Hepatocyte (in vitro differentiated cells): ENCODE measurements around the gene RNF125. TPM values are rescaled to one million over a fixed set of nuclear protein-coding genes. Genes with fewer than 3 reads are reported as not detected.
"Not testable (repeated sequence)": the region's sequence is repeated elsewhere in the genome, so short reads cannot be mapped to it uniquely, and the experiment has no call there.

ENCODE experiments used
- DNase-seq: peaks from one replicate; pipeline ENCODE4 v3.0.0-alpha.2; 2016; ENCODE audit warnings: low spot score
- H2AFZ ChIP-seq: fragments of 200-600 bp; sonication (generic); 2 replicates; pipeline ENCODE4 v1.6.0; 2016; ENCODE audit warnings: antibody characterized with exemption, mild to moderate bottlenecking
- H3K27ac ChIP-seq: fragments of 200-600 bp; sonication (generic); 2 replicates; pipeline ENCODE4 v1.5.1; 2016; ENCODE audit warnings: mild to moderate bottlenecking
- H3K27me3 ChIP-seq: fragments of 200-600 bp; sonication (generic); 2 replicates; pipeline ENCODE4 v1.6.1; 2016
- H3K36me3 ChIP-seq: fragments of 200-600 bp; sonication (generic); replicated peaks from 2 replicates; pipeline ENCODE4 v1.5.1; 2016; ENCODE audit warnings: low read depth; ENCODE audit not compliant: insufficient read depth
- H3K4me1 ChIP-seq: fragments of 200-600 bp; sonication (generic); 2 replicates; pipeline ENCODE4 v1.5.1; 2016; ENCODE audit warnings: mild to moderate bottlenecking, moderate library complexity; ENCODE audit not compliant: insufficient read depth
- H3K4me2 ChIP-seq: fragments of 200-600 bp; sonication (generic); 2 replicates; pipeline ENCODE4 v1.6.0; 2016
- H3K4me3 ChIP-seq: fragments of 200-600 bp; sonication (generic); 2 replicates; pipeline ENCODE4 v1.5.1; 2016; ENCODE audit warnings: mild to moderate bottlenecking
- H3K79me2 ChIP-seq: fragments of 200-600 bp; sonication (generic); 2 replicates; pipeline ENCODE4 v1.6.0; 2017; ENCODE audit warnings: mild to moderate bottlenecking
- H3K9me2 ChIP-seq: fragments of 200-600 bp; sonication (generic); replicated peaks from 2 replicates; pipeline ENCODE4 v1.6.0; 2017; ENCODE audit warnings: mild to moderate bottlenecking; ENCODE audit not compliant: insufficient read depth
- H3K9me3 ChIP-seq: fragments of 200-600 bp; sonication (generic); 2 replicates; pipeline ENCODE4 v1.5.1; 2016; ENCODE audit warnings: low read depth, mild to moderate bottlenecking
- H4K20me1 ChIP-seq: fragments of 200-600 bp; sonication (generic); 2 replicates; pipeline ENCODE4 v1.6.0; 2016; ENCODE audit warnings: mild to moderate bottlenecking; ENCODE audit not compliant: insufficient read depth, poor library complexity, severe bottlenecking
- EZH2 ChIP-seq: fragments of 200-600 bp; sonication (generic); IDR thresholded peaks from 2 replicates; pipeline ENCODE4 v1.6.1; 2016; ENCODE audit warnings: antibody characterized with exemption, mild to moderate bottlenecking, borderline replicate concordance
- EZH2phosphoT487 ChIP-seq: fragments of 200-600 bp; sonication (generic); IDR thresholded peaks from one replicate; pipeline ENCODE4 v1.6.1; 2018; ENCODE audit warnings: antibody characterized with exemption, mild to moderate bottlenecking, low read depth, moderate library complexity; ENCODE audit not compliant: unreplicated experiment, severe bottlenecking
- WGBS: methylation state at CpG from one replicate; pipeline ENCODE4 v1.1.6; 2016; ENCODE audit warnings: low lambda C conversion rate; ENCODE audit errors: missing lambda C conversion rate; 5-methylcytosine and 5-hydroxymethylcytosine counted together
- polyA plus RNA-seq: library from polyadenylated mRNA; unstranded; fragments of >200 nt; fragmentation: Nextera tagmentation; extraction: Ambion mirVana; gene quantifications from 2 replicates; pipeline ENCODE4 v1.2.1, GENCODE V29; 2016
- total RNA-seq: library from RNA; depleted of rRNA; stranded (reverse); fragments of >200 nt; gene quantifications from 2 replicates; pipeline ENCODE4 v1.2.3, GENCODE V29; 2014
- TF ChIP-seq, protein P1 (sequence below): fragments of 200-600 bp; sonication (generic); IDR thresholded peaks from 2 replicates; pipeline ENCODE4 v1.5.1; 2016; ENCODE audit warnings: antibody characterized with exemption, mild to moderate bottlenecking; ENCODE audit not compliant: poor library complexity

Gene RNF125
- total and polyA plus RNA-seq, 2 experiments from 2014 or later, result 0.64 to 1.1 TPM

DNA sequence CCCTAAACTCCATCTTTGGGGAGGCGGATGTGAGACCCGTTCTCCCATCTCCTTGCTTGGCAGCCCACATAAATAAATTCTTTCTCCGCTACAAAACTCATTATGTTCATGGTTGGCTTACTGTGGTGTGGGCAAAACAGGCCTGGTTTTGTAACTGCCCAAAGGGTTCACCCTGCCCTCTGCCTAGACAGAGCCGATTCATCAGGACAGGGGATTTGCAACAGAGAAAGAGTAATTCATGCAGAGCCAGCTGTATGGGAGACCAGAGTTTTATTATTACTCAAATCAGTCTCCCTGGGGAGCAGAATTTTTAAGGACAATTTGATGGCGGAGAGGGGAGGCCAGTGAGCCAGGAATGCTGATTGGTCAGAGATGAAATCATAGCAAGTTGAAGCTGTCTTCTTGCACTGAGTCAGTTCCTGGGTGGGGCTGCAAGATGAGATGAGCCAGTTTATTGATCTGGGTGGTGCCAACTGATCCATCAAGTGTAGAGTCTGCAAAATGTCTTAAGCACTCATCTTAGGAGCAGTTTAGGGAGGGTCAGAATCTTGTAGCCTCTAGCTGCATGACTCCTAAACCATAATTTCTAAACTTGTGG, 8.4 kb upstream of the RNF125 start:
- no peak overlapping the region for H2AFZ ChIP-seq
- no peak for DNase-seq
- TF ChIP-seq EZH2phosphoT487 (no peak), EZH2 (no peak)
- TF ChIP-seq, protein P1, sequence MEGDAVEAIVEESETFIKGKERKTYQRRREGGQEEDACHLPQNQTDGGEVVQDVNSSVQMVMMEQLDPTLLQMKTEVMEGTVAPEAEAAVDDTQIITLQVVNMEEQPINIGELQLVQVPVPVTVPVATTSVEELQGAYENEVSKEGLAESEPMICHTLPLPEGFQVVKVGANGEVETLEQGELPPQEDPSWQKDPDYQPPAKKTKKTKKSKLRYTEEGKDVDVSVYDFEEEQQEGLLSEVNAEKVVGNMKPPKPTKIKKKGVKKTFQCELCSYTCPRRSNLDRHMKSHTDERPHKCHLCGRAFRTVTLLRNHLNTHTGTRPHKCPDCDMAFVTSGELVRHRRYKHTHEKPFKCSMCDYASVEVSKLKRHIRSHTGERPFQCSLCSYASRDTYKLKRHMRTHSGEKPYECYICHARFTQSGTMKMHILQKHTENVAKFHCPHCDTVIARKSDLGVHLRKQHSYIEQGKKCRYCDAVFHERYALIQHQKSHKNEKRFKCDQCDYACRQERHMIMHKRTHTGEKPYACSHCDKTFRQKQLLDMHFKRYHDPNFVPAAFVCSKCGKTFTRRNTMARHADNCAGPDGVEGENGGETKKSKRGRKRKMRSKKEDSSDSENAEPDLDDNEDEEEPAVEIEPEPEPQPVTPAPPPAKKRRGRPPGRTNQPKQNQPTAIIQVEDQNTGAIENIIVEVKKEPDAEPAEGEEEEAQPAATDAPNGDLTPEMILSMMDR, result no peak
- H3K9me2 ChIP-seq, result no peaks in the 10 kb centered on the region
- no peaks in the 10 kb centered on the region for H4K20me1 ChIP-seq
- no peaks in the 10 kb centered on the region for H3K27me3 ChIP-seq
- H3K4me1 ChIP-seq, result no peaks in the 10 kb centered on the region
- WGBS, result 90% methylated on average over 5 of the region's 5 CpGs
- H3K27ac ChIP-seq, result no peak overlapping the region
- no peak overlapping the region for H3K4me3 ChIP-seq
- H3K79me2 ChIP-seq, result no peaks in the 10 kb centered on the region
- H3K9me3 ChIP-seq, result no peaks in the 10 kb centered on the region
- H3K4me2 ChIP-seq, result no peak overlapping the region
- no peaks in the 10 kb centered on the region for H3K36me3 ChIP-seq

DNA sequence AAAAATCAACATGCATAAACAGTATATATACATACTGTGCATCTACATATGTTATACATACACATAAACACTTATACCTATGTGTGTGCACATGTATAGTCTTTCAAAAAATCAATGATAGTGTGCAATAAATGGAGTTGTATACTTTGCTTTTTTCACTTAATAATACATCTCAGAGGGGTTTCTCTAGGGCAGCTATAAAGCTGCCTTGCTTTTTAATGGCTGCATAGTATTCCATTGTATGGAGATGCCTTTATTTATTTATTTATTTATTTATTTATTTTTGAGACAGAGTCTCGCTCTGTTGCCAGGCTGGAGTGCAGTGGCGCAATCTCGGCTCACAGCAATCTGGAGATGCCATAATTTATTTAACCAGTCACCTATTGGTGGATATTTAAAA, 7.4 kb upstream of the RNF125 start:
- Histone ChIP-seq H4K20me1 (no peaks in the 10 kb centered on the region), H3K36me3 (no peaks in the 10 kb centered on the region), H3K27ac (no peak overlapping the region), H3K4me2 (no peak overlapping the region), H2AFZ (no peak overlapping the region), H3K79me2 (no peaks in the 10 kb centered on the region), H3K27me3 (peaks cover 3% of the 10 kb centered on the region), H3K9me2 (no peaks in the 10 kb centered on the region), H3K4me1 (no peaks in the 10 kb centered on the region), H3K4me3 (no peak overlapping the region), H3K9me3 (no peaks in the 10 kb centered on the region)
- no peak for DNase-seq
- TF ChIP-seq, protein P1, result no peak
- no peak for TF ChIP-seq EZH2
- TF ChIP-seq EZH2phosphoT487, result no peak
- whole genome bisulfite sequencing, result 94% methylated on average over 3 of the region's 3 CpGs

DNA sequence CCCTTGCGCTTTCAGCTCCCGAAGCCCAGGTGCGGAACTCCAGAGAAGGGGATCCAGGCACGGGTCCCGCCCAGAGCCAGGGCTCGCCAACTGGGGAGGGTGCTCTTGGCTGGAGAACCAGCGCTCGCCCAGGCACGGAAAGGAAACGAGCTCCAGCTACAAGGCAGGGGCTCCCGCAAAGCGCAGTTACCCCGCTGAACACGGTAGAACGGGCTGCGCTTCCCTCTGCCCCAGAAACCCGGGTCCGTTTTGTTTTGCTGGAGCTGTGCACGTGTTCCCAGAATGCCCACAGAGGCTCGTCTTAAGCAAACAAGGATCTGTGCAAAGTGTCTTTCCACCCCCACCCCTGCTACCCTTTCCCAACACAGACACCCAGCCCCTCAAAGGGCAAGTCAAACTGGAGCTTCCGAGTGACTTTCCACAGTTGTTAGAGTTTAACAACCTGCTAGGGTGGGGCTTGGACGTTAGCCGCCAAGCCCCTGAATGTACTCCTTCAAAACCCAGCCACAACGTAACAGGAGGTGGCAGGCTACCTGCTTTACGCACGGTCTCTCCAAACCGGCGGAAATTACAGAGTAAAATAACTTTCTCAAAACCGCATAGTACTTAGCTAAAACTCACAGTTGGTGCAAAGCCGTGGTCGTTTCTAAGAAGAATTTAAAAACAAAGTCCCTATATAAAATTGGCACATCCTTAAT, 775 bp downstream of the RNF125 start:
- peak; percentile 42 for DNase-seq
- Histone ChIP-seq H4K20me1 (no peaks in the 10 kb centered on the region), H3K36me3 (no peaks in the 10 kb centered on the region), H2AFZ (peak overlapping the region; percentile 92), H3K27ac (no peak overlapping the region), H3K4me3 (peak overlapping the region; percentile 57), H3K9me2 (no peaks in the 10 kb centered on the region), H3K27me3 (peaks cover 3% of the 10 kb centered on the region), H3K9me3 (no peaks in the 10 kb centered on the region), H3K79me2 (no peaks in the 10 kb centered on the region), H3K4me2 (peak overlapping the region; percentile 99), H3K4me1 (peaks cover 21% of the 10 kb centered on the region)
- TF ChIP-seq, protein P1, result no peak
- TF ChIP-seq EZH2 (no peak), EZH2phosphoT487 (no peak)
- WGBS, result 3% methylated on average over 31 of the region's 31 CpGs

DNA sequence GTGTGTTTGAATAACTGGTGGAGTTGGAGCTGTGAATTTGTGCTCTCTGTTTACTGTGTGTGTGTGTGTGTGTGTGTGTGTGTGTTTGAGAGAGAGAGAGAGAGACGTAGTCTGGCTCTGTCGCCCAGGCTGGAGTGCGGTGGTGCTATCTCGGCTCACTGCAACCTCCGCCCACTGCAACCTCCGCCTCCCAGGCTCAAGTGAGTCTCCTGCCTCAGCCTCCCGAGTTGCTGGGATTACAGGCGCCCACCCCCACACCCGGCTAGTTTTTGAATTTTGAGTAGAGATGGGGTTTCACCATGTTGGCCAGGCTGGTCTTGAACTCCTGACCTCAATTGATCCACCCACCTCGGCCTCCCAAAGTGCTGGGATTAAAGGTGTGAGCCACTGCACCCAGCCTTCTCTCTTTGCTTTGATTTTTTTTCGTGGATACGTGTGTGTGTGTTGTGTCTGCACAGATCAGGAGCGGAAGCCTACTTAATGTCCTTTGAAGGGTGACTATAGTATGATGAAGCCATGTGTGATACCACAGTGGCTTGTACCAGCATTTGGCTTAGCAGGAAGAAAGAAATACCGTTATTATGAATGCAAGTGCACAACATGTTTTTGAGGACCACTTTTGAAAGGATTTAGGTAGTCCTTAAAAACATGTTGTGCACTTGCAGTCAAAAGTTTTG, 1.5 kb downstream of the RNF125 start:
- not testable (repeated sequence) for H3K27me3 ChIP-seq, H3K9me3 ChIP-seq, H3K79me2 ChIP-seq, H4K20me1 ChIP-seq, H3K27ac ChIP-seq, H3K9me2 ChIP-seq, H3K36me3 ChIP-seq, H3K4me3 ChIP-seq
- peak; percentile 11 for DNase-seq
- peak overlapping the region; percentile 99 for H3K4me2 ChIP-seq
- peaks cover 21% of the 10 kb centered on the region for H3K4me1 ChIP-seq
- 59% methylated on average over 14 of the region's 14 CpGs for WGBS
- peak overlapping the region; percentile 92 for H2AFZ ChIP-seq
